ENCODE results near the gene CCDC126.
A peak's percentile ranks its signal among the peaks of the same experiment; 100 is the strongest.
"Not testable (repeated sequence)": the region's sequence is repeated elsewhere in the genome, so short reads cannot be mapped to it uniquely, and the experiment has no call there.

Gene CCDC126

GRCh38 chr7:23628370-23628769, 31.2 kb downstream of the CCDC126 start:
- DNase-seq (ENCODE audit: low read depth) = no peak

GRCh38 chr7:23633417-23633816, 36.2 kb downstream of the CCDC126 start:
- no peak for DNase-seq (ENCODE audit: low read depth)

- DNase-seq (ENCODE audit: low read depth) = no peak
Measured at GRCh38 chr7:23645822-23646221, 48.6 kb downstream of the CCDC126 start.

- no peak for DNase-seq (ENCODE audit: low read depth)
Measured at GRCh38 chr7:23653942-23654341, 56.8 kb downstream of the CCDC126 start.

- DNase-seq (ENCODE audit: low read depth) = no peak
Measured at GRCh38 chr7:23654508-23654907, 57.3 kb downstream of the CCDC126 start.

- DNase-seq (ENCODE audit: low read depth) = no peak
Measured at GRCh38 chr7:23655433-23655832, 58.3 kb downstream of the CCDC126 start.

- no peak for DNase-seq (ENCODE audit: low read depth)
Measured at GRCh38 chr7:23658831-23659427, 61.7 kb downstream of the CCDC126 start.

GRCh38 chr7:23661385-23661784, 64.2 kb downstream of the CCDC126 start:
- DNase-seq (ENCODE audit: low read depth) = no peak

GRCh38 chr7:23662124-23662983, 65.2 kb downstream of the CCDC126 start:
- DNase-seq (ENCODE audit: low read depth) = no peak

- no peak for DNase-seq (ENCODE audit: low read depth)
Measured at GRCh38 chr7:23662984-23663313, 65.8 kb downstream of the CCDC126 start.

- DNase-seq (ENCODE audit: low read depth) = no peak
Measured at GRCh38 chr7:23664122-23664521, 66.9 kb downstream of the CCDC126 start.

GRCh38 chr7:23672033-23672432, 74.9 kb downstream of the CCDC126 start:
- no peak for DNase-seq (ENCODE audit: low read depth)

- no peak for DNase-seq (ENCODE audit: low read depth)
Measured at GRCh38 chr7:23679898-23680413, 82.8 kb downstream of the CCDC126 start, which contains the start of gene FAM221A. Gene FAM221A, plus strand, starts transcription at chr7:23680199. Its CDS starts 20 bp downstream, at chr7:23680219.

- no peak for DNase-seq (ENCODE audit: low read depth)
Measured at GRCh38 chr7:23680414-23681405, 83.5 kb downstream of the CCDC126 start.

- not testable (repeated sequence) for DNase-seq (ENCODE audit: low read depth)
Measured at GRCh38 chr7:23684041-23684440, 86.9 kb downstream of the CCDC126 start.

- DNase-seq (ENCODE audit: low read depth) = no peak
Measured at GRCh38 chr7:23685731-23686130, 88.5 kb downstream of the CCDC126 start.

- no peak for DNase-seq (ENCODE audit: low read depth)
Measured at GRCh38 chr7:23687011-23687410, 89.8 kb downstream of the CCDC126 start.

GRCh38 chr7:23689165-23689564, 92.0 kb downstream of the CCDC126 start:
- no peak for DNase-seq (ENCODE audit: low read depth)

GRCh38 chr7:23691320-23691719, 94.1 kb downstream of the CCDC126 start:
- DNase-seq (ENCODE audit: low read depth) = peak; percentile 69

- DNase-seq (ENCODE audit: low read depth) = no peak
Measured at GRCh38 chr7:23693224-23693623, 96.0 kb downstream of the CCDC126 start.
